RWPE2 (cell line): Measurements from ENCODE around the gene CDON.

ENCODE experiments used
- ATAC-seq: fragments of 200-7000 bp; cut with Tn5 transposase; 3 replicates; pipeline ENCODE4 v1.9.1; 2021; ENCODE audit warnings: low read depth
- DNase-seq: peaks from one replicate; pipeline ENCODE4 v3.0.0-alpha.2; 2020; ENCODE audit warnings: low spot score
- H3K27ac ChIP-seq: fragments of 450-650 bp; 2 replicates; pipeline ENCODE4 v1.5.1; 2017; ENCODE audit warnings: mild to moderate bottlenecking; ENCODE audit not compliant: poor library complexity, severe bottlenecking
- H3K27me3 ChIP-seq: fragments of 250-450 bp; sonication (Bioruptor Pico); 2 replicates; pipeline ENCODE4 v1.5.1; 2021; ENCODE audit warnings: mild to moderate bottlenecking, moderate library complexity; ENCODE audit not compliant: insufficient read depth, poor library complexity, severe bottlenecking
- H3K36me3 ChIP-seq: fragments of 250-450 bp; sonication (Bioruptor Pico); 2 replicates; pipeline ENCODE4 v1.5.1; 2020; ENCODE audit warnings: low read depth, mild to moderate bottlenecking, moderate library complexity
- H3K4me1 ChIP-seq: fragments of 250-450 bp; sonication (Bioruptor Pico); 2 replicates; pipeline ENCODE4 v1.5.1; 2021; ENCODE audit warnings: mild to moderate bottlenecking, moderate library complexity; ENCODE audit not compliant: insufficient read depth, poor library complexity, severe bottlenecking
- H3K4me3 ChIP-seq: fragments of 250-450 bp; sonication (Bioruptor Pico); 2 replicates; pipeline ENCODE4 v1.5.1; 2021; ENCODE audit warnings: mild to moderate bottlenecking, moderate library complexity; ENCODE audit not compliant: severe bottlenecking
- H3K9me3 ChIP-seq: fragments of 250-450 bp; sonication (Bioruptor Pico); 2 replicates; pipeline ENCODE4 v1.5.1; 2021; ENCODE audit warnings: mild to moderate bottlenecking, moderate library complexity; ENCODE audit not compliant: severe bottlenecking
- TF ChIP-seq, protein P1 (sequence below): fragments of 450-650 bp; IDR thresholded peaks from one replicate; pipeline ENCODE4 v1.5.1; 2017; ENCODE audit warnings: mild to moderate bottlenecking, moderate library complexity; ENCODE audit not compliant: poor library complexity, severe bottlenecking

Gene CDON

DNA sequence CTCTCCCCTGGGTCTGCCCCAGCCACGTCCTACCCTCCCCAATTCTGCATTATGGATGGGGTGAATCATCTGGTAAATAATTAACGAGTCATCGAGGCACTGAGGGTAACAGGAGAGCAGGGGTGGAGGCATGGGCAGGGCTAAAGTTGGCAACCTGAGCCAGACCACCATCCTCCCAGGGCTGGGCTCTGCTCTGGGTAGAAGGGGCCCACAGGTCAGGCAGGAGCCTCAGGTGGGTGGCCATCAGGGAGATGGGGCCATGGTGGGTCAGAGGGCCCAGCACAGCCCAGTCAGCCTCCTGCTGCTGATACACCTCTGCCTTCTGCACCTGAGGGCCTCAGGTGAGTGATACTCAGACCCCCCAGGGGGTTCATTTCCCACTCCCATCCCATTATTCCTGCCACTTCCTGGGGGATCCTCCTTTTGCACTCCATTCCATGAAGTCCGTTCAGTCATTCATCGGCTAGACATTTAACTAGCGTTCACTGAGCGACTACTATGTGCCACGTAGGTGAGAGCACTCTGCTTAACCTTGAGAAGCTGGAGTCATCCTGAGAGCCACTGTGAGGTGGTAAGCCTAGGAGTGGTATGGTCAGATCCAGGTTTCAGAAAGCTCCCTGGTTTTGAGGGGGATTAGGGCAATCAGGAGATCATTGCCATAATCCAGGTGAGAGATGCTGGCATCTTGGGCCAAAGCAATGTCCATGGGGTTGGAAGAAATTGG lies 116.7 kb downstream of the CDON start, which contains the start of gene VSIG10L2:
VSIG10L2 (plus strand) TSS at position 248 of the 724 bp plus-strand sequence; CDS start at position 260, 12 bp downstream.
- H3K27me3 ChIP-seq = no peaks in the 10 kb centered on the region
- ATAC-seq (no peak), DNase-seq (no peak)
- TF ChIP-seq, protein P1, sequence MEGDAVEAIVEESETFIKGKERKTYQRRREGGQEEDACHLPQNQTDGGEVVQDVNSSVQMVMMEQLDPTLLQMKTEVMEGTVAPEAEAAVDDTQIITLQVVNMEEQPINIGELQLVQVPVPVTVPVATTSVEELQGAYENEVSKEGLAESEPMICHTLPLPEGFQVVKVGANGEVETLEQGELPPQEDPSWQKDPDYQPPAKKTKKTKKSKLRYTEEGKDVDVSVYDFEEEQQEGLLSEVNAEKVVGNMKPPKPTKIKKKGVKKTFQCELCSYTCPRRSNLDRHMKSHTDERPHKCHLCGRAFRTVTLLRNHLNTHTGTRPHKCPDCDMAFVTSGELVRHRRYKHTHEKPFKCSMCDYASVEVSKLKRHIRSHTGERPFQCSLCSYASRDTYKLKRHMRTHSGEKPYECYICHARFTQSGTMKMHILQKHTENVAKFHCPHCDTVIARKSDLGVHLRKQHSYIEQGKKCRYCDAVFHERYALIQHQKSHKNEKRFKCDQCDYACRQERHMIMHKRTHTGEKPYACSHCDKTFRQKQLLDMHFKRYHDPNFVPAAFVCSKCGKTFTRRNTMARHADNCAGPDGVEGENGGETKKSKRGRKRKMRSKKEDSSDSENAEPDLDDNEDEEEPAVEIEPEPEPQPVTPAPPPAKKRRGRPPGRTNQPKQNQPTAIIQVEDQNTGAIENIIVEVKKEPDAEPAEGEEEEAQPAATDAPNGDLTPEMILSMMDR = no peak
- H3K36me3 ChIP-seq = no peaks in the 10 kb centered on the region
- no peak within 1 kb of the TSS for H3K4me3 ChIP-seq
- no peak within 1 kb of the TSS for H3K27ac ChIP-seq
- no peaks in the 10 kb centered on the region for H3K9me3 ChIP-seq
- H3K4me1 ChIP-seq = no peaks in the 10 kb centered on the region

DNA sequence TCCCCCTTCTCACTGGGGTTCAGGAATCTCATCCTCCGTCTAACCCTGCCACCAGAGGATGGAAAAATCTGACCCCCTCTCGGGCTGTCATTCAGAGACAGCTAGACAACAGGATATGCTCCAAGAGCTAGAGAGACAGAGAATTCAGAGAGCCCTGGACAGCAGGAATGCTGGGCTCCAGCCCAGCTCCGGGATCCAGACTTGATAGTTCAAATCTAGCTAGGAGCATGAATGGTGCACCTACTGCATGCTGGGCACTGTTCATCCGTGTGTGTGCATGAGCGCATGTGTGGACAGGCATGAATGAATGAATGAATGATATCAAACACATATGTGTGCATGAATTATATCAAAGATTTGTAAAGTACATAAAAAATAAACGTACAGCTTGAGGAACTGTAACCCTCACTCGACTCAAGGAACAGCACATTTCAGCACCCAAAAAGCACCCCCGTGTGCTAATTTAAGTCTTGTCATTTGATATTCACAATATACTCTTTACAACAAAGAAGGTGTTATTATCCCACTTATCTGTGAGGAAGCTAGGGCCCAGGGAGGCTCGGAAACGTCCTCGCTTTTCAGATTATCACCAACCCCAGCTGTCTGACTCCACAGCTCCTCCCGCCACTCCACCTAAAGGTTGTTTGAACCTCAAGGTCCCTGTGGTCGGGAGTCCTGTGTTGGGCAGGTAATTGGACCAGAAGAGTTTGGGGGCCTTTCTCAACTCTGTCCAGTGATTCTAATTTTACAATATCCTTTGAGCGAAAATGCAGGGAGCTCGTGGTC lies 117.5 kb downstream of the CDON start:
- Histone ChIP-seq H3K36me3 (no peaks in the 10 kb centered on the region), H3K27ac (no peak overlapping the region), H3K4me1 (no peaks in the 10 kb centered on the region), H3K27me3 (no peaks in the 10 kb centered on the region), H3K4me3 (no peak overlapping the region), H3K9me3 (no peaks in the 10 kb centered on the region)
- no peak for ATAC-seq
- TF ChIP-seq, protein P1 = no peak
- no peak for DNase-seq

DNA sequence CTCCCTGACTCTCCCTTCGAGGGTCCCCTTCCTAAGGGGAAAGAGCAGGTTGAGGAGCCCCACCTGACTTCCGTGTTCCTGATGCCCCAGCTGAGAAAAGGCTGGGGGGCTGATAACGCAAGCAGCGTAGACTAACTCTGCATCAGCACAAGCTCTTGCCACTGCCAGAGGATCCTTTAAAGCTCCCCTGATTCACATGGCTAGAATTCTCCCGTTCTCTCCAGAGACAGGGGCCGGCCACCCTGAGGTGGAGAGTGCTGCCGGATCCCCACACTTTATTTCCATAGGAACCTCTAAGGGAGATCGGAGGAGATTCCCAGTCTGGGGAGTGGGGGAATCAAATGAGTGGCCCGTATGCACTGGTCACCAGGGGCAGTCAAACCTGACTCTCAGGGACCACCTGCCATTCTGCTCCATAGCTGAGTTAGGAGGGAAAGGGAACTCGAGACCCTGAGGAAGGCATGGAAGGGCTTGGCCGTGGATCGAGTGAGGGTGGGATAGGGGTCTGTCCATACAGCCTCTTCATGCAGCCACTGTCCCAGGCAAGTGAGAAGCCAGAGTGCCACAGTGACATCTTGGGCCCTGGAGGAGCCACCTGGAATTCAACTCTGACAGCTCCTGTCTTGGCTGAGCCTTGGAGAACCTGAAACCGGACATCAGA lies 118.2 kb downstream of the CDON start:
- H3K36me3 ChIP-seq = no peaks in the 10 kb centered on the region
- H3K27ac ChIP-seq = no peak overlapping the region
- H3K4me1 ChIP-seq = no peaks in the 10 kb centered on the region
- no peak for ATAC-seq
- no peaks in the 10 kb centered on the region for H3K9me3 ChIP-seq
- H3K27me3 ChIP-seq = no peaks in the 10 kb centered on the region
- TF ChIP-seq, protein P1 = no peak
- H3K4me3 ChIP-seq = no peak overlapping the region
- DNase-seq = no peak

DNA sequence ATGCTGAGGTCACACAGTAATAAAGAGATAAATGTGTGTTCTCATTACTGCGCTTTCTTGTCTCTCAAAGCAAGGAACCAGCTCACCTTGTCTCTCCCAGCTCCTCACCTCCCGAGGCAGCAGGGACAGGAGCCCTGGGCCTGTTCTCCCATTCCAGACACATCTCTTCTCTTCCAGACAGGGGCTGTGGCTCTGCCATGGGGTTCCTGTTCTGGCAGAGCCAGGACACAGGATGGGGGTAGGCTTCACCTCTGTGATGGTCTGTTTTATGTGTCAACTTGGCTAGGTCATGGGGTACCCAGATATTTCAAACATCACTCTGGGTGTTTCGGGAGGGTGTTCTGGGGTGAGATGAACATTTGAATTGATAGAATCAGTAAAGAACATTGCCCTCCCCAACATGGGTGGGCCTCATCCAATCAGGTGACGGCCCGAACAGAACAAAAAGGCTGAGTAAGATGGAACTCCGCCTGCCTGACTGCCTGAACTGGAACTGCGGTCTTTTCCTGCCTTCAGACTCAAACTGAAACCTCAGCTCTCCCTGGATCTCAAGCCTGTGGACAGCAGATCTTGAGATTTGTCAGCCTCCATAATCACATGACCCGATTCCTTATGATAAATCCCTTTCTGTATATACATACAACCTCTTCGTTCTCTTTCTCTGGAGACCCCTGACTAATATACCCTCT lies 118.9 kb downstream of the CDON start:
- Histone ChIP-seq H3K9me3 (no peaks in the 10 kb centered on the region), H3K36me3 (no peaks in the 10 kb centered on the region), H3K27ac (no peak overlapping the region), H3K4me1 (no peaks in the 10 kb centered on the region), H3K4me3 (no peak overlapping the region), H3K27me3 (no peaks in the 10 kb centered on the region)
- DNase-seq = no peak
- TF ChIP-seq, protein P1 = no peak
- ATAC-seq = no peak
